ENCODE measurements around the gene CDH13. TPM values are rescaled to one million over a fixed set of nuclear protein-coding genes. Genes with fewer than 3 reads are reported as not detected.

Gene CDH13
- polyA plus RNA-seq, 3 donors = 1.0 to 7.7 (median 2.8) TPM

DNA sequence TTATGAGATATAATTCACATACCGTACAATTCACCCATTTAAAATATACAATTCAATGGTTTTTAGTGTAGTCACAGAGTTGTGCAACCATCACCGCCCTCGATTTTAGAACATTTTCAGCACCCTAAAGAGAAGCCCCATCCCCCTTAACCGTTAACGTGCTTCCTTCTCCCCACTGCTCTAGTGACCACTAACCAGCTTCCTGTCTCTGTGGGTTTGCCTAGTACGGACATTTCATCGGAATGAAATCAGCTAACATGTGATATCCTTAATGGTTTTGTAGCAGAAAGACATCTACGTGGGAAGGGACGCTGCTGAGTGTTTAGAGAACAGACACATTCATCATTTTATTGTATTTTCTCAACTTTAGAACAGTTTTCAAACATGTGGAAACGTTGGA lies 1100.2 kb downstream of the CDH13 start:
- WGBS, 3 donors = 40 to 69% (median 43%) methylated on average over 10 of the region's 10 CpGs
- H3K27ac ChIP-seq (ENCODE audit: low read depth, low read length) = no peak overlapping the region

DNA sequence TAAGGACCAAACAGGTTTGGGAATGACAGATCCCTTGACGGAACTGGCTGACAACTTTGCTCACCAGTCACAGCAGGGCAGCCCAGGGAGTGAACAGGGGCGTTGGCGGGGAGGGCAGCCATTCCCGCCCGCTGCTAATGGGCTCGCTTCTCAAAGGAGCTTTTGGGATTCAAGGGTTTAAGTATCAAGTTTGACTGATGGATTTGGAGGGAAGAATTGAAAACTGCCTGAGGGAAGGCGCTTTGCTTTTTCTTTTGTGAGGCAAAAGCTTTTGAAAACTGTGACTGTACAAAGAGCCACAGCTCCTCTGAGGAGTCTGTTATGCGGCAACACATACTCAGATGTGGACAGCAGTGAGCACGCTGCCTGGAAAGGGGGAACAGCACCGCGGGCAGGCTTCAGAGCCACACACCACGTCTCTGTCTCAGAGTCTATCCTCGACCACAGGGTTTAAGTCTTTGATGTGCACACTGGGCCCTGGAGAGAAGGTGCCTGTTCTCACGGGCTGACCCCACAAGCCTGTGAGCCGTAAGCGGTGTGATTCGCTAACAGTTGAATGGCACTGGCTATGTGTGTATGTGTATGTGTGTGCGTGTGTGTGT lies 1101.1 kb downstream of the CDH13 start:
- WGBS, 3 donors = 76 to 82% (median 77%) methylated on average over 18 of the region's 18 CpGs
- no peak overlapping the region for H3K27ac ChIP-seq (ENCODE audit: low read depth, low read length)

GRCh38 chr16:83728492-83728891 lies 1101.7 kb downstream of the CDH13 start:
- 38 to 58% (median 49%) methylated on average over 6 of the region's 6 CpGs for WGBS, 3 donors

DNA sequence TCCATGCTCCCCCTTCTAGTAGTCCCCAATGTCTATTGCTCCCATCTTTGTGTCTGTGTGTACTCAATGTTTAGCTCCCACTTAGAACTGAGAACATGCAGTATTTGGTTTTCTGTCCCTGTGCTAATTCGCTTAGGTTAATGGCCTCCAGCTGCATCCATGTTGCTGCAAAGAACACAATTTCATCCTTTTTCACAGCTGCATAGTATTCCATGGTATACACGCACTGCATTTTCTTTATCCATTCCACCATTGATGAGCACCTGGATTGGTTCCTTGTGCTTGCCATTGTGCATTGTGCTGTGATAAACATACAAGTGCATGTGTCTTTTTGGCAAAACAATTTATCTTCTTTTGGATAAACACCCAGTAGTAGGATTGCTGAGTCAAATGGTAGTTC lies 1104.0 kb downstream of the CDH13 start:
- no peak overlapping the region for H3K27ac ChIP-seq (ENCODE audit: low read depth, low read length)
- 0 to 93% (median 48%) methylated on average over 2 of the region's 2 CpGs for WGBS, 3 donors

More at GRCh38 chr16:83728492-83728891, 1101.7 kb downstream of the CDH13 start:
- no peak overlapping the region for H3K27ac ChIP-seq (ENCODE audit: low read depth, low read length)

- WGBS, 3 donors = 77 to 87% (median 77%) methylated on average over 2 of the region's 2 CpGs
- H3K27ac ChIP-seq (ENCODE audit: low read depth, low read length) = no peak overlapping the region
These were observed 1105.8 kb downstream of the CDH13 start for GRCh38 chr16:83732536-83732935.

DNA sequence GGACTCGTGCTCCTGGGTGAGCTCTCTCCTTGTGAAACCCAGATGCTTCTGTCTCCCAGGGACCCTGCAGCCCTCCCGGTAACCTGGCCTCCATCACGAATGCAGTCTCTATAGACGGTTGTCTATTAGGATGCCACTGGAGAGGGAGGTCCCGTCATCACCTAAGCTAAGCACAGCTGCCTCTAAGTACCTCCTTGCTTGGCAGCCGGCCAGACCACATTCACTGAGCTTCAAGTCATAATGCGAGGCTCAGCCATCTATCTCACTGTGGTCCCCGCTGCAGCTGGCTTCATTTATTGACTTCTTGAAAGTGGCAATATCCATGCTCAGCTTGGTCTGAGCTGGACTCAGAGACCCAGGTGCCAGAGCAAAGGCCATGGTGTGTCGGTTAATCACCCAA lies 1106.5 kb downstream of the CDH13 start:
- no peak overlapping the region for H3K27ac ChIP-seq (ENCODE audit: low read depth, low read length)
- WGBS, 3 donors = 40 to 83% (median 72%) methylated on average over 9 of the region's 9 CpGs

GRCh38 chr16:83734136-83734535 lies 1107.4 kb downstream of the CDH13 start:
- WGBS, 3 donors = 76 to 96% (median 78%) methylated on average over 5 of the region's 5 CpGs
- H3K27ac ChIP-seq (ENCODE audit: low read depth, low read length) = no peak overlapping the region

DNA sequence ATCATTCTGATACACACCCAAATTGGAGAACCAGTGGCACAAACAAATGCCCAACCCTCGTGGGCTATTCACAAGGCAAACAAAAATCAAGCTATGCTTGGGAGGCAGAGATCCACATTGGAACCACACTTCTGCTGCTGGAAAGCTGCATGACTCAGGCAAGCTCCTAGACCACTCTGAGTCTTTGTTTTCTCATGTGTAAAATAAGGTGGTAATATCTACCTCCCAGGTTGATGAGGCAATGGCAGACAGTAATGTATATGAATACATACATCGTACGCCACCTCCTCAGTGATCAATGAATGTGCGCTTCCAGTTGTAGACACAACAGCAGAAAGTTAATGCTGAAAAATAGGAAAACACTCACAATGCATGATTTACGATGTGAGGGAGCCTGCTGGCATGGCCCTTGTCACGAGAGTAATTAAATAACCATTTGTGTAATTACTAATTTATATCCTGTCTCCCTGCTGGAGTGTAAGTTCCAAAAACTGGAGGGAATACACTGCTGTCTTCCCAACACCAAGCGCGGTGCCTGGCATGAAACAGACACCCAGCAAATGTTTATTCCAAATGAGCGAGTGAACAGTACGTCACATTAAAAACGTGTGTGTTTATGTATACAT lies 1111.1 kb downstream of the CDH13 start:
- no peak overlapping the region for H3K27ac ChIP-seq (ENCODE audit: low read depth, low read length)
- WGBS, 3 donors = 68 to 80% (median 72%) methylated on average over 11 of the region's 11 CpGs

GRCh38 chr16:83738923-83739503 lies 1112.2 kb downstream of the CDH13 start:
- 78 to 85% (median 85%) methylated on average over 7 of the region's 7 CpGs for WGBS, 3 donors
- H3K27ac ChIP-seq (ENCODE audit: low read depth, low read length) = no peak overlapping the region

- whole genome bisulfite sequencing, 3 donors = 79 to 88% (median 81%) methylated on average over 22 of the region's 22 CpGs
- no peak overlapping the region for H3K27ac ChIP-seq (ENCODE audit: low read depth, low read length)
These were observed 1115.5 kb downstream of the CDH13 start for GRCh38 chr16:83742124-83742899.

GRCh38 chr16:83743241-83743640 lies 1116.5 kb downstream of the CDH13 start:
- no peak overlapping the region for H3K27ac ChIP-seq (ENCODE audit: low read depth, low read length)
- WGBS, 3 donors = 87 to 96% (median 91%) methylated on average over 4 of the region's 4 CpGs

- WGBS, 3 donors = 80 to 94% (median 94%) methylated on average over 6 of the region's 6 CpGs
- H3K27ac ChIP-seq (ENCODE audit: low read depth, low read length) = no peak overlapping the region
These were observed 1117.0 kb downstream of the CDH13 start for GRCh38 chr16:83743720-83744119.

DNA sequence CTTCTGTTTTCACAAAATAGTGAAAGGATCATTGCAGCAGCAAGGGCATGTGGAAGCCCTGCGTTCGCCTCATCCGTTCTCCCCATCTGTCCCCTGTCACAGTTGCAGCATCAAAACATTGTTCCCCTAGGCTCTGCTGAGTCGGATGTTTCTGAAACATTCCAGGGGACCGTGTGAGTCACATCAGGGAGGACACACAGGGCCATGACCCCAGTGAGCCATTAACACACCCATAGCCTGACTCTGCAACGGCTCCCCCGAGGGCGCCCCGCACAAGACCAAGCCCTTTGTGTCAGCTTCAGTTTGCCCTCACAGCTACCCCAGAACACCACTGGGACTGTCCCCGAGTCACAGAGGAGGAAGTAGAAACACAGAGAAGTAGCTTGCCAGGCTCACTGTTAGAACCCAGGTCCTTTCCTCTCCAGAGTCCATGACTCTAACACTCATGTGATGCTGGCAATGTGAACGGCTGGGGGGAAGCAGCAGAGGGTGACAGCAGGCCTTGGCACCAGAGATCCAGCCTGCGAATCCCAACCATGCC lies 1117.7 kb downstream of the CDH13 start:
- no peak overlapping the region for H3K27ac ChIP-seq (ENCODE audit: low read depth, low read length)
- 33 to 50% (median 43%) methylated on average over 12 of the region's 12 CpGs for WGBS, 3 donors

- H3K27ac ChIP-seq (ENCODE audit: low read depth, low read length) = no peak overlapping the region
These were observed 1119.8 kb downstream of the CDH13 start for GRCh38 chr16:83746611-83747010.

GRCh38 chr16:83747936-83748335 lies 1121.2 kb downstream of the CDH13 start:
- H3K27ac ChIP-seq (ENCODE audit: low read depth, low read length) = no peak overlapping the region
- 34 to 88% (median 84%) methylated on average over 3 of the region's 3 CpGs for WGBS, 3 donors

DNA sequence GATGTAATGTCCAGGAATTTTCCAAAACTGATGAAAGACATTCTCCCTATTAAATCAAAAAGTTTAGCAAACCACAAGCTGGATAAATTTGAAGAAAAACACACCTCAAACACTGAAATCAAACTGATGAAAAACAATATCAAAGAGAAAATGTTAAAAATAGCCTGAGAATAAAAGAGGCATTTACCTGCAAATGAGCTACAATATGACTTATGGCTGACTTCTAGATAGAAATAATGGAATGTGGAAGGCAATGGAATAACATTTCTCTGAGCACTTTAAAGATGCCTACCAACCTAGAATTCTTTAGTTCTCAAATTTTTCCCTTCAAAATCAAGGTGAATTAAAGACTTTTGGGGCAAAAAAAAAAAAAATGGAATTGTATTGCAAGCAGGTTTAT lies 1128.6 kb downstream of the CDH13 start:
- H3K27ac ChIP-seq (ENCODE audit: low read depth, low read length) = no peak overlapping the region

- no peak overlapping the region for H3K27ac ChIP-seq (ENCODE audit: low read depth, low read length)
- WGBS, 3 donors = 64 to 80% (median 67%) methylated on average over 11 of the region's 11 CpGs
These were observed 1135.6 kb downstream of the CDH13 start for GRCh38 chr16:83762141-83762991.

- WGBS, 3 donors = 73 to 77% (median 77%) methylated on average over 5 of the region's 5 CpGs
- no peak overlapping the region for H3K27ac ChIP-seq (ENCODE audit: low read depth, low read length)
These were observed 1136.2 kb downstream of the CDH13 start for GRCh38 chr16:83762992-83763358.
